NCI-H345 (cell line): ENCODE results near the gene CKS1B.
"Not testable (repeated sequence)": the region's sequence is repeated elsewhere in the genome, so short reads cannot be mapped to it uniquely, and the experiment has no call there.

Experiments used
- DNase-seq: peaks from one replicate; lab custom pipeline; 2025; lab: John Stamatoyannopoulos, UW

CKS1B gene

DNA sequence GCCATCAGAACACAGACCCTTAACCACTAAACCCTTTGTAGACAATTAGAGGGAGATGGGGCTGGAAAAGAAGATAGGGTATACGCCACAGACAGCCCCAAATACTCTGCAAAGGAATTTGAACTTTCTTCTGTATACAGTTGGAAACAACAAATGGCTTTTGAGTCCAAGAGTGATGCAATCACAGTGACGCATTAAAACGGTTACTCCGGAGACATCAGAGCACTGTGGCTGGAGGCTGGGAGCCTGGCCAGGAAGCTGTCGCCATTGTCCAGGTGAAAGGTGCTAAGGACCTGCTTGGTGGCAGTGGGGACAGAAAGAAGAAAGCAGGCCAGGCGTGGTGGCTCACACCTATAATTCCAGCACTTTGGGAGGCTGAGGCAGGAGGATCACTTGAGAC is 12.8 kb downstream of the CKS1B start:
- no peak for DNase-seq

DNA sequence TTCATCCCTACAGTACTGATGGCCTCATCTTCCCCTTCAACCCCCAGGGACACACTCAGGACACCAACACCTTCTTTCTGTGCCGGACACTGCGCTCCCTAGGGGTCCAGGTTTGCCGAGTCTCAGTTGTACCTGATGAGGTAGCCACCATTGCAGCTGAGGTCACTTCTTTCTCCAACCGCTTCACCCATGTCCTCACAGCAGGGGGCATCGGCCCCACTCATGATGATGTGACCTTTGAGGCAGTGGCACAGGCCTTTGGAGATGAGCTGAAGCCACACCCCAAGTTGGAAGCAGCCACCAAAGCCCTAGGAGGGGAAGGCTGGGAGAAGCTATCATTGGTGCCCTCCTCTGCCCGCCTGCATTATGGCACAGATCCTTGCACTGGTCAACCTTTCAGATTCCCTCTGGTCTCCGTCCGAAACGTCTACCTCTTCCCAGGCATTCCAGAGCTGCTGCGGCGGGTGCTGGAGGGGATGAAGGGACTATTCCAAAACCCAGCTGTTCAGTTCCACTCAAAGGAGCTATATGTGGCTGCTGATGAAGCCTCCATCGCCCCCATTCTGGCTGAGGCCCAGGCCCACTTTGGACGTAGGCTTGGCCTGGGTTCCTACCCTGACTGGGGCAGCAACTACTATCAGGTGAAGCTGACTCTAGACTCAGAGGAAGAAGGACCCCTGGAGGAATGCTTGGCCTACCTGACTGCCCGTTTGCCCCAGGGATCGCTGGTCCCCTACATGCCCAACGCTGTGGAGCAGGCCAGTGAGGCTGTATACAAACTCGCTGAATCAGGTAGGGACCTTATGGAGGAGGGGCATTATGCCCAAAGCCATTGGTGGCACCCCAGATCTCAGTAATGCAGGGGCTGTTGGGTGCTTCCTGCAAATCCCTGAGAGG is 13.8 kb downstream of the CKS1B start:
- DNase-seq: no peak

DNA sequence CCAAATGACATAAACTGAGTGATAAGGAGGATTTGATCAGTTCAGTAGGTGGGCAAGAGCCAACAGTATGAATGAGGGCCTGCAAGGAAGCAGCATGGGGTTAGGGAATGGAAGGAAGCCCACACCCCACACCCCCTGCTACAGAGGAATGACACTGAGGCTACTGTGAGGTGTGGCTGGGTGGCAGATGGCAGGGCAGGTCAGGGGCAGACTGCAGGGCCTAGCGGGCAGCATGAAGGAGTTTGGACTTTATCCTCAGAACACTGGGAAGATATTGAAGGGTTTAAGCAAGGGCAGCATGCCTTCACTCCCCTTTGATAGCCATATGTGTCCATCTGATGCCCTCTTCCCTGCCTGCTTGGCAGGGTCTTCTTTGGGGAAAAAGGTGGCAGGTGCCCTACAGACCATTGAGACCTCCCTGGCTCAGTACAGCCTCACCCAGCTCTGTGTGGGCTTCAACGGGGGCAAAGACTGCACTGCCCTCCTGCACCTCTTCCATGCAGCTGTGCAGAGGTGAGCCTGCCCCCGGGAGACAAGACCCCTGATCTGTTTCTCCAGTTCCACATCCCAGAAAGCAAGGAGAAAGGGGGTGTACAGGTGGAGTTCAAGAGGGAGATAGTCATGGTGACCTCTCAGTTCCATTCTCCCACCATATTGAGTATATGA is 14.8 kb downstream of the CKS1B start:
- no peak for DNase-seq

DNA sequence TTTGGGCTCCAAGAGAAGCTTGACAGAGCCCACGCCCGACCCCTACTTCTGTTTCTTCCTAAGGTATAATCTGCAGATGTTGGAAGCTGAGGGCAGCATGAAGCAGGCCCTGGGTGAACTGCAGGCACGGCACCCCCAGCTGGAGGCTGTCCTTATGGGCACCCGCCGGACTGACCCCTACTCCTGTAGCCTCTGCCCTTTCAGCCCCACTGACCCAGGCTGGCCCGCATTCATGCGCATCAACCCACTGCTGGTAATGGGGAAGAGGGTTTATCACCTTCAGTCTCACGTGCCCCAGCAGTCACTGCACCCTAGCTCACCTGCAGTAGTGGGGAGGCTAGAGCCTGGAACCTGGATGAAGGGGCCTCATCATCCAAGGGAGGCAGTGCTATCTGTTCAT is 15.8 kb downstream of the CKS1B start:
- no peak for DNase-seq

DNA sequence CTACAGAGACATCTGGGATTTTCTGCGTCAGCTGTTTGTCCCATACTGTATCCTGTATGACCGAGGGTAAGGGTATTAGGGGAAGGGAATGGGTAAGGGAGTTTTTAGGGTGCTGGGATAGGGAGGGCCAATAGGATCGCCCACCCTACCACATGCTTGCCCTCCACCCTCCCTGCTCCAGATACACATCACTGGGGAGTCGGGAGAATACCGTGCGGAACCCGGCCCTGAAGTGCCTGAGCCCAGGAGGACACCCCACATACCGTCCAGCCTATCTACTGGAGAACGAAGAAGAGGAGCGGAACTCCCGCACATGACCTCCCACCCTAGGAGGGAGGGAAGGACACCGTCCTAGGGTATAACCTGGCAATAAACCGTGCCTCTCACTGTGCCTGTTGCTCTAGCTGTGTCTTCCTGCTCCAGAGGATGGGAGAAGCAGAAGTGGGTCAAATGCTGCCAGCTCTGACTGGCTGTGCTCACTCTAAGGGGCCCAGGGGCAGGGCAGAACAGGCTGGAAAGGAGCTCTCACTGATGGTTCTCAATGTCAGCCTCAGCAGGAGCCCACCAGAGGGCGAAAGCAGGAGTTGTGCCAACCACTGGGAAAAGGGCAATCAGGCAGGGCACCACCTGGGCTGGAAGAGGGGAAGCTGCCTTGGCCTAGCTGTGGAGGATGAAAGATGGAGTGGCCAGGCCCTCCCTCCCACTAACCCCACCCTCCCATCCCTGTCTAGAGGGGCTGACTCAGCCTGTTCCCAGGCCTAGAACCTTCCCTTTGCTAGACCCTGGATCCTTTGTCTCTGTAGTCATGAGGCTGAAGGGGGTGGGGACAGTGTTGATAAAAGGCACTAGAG is 18.5 kb downstream of the CKS1B start:
- DNase-seq: peak; percentile 41

- DNase-seq: no peak
Measured at GRCh38 chr1:154993572-154994268, 19.2 kb downstream of the CKS1B start, which contains the start of gene LENEP. Gene LENEP (plus strand): TSS chr1:154993586. CDS start chr1:154993608, 22 bp downstream.

DNA sequence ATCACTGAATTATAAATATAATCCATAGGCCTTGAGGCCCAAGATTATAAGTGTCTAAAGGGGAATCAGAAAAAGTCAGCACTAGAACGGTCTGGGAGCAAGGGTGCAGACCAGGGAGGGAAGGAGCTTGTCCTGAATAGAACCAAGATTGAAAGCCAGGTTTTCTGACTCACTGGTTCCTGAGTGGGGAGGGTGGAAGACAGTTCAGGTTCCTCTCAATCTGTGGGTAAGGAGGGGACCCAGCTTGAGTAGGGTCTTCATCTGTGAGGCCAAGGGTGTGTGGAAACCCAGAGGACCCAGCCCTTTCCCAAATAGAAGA is 19.7 kb downstream of the CKS1B start:
- DNase-seq: no peak

- no peak for DNase-seq
Measured at GRCh38 chr1:154994591-154994990, 20.1 kb downstream of the CKS1B start.

GRCh38 chr1:154995301-154995983 is 21.0 kb downstream of the CKS1B start:
- DNase-seq: not testable (repeated sequence)

DNA sequence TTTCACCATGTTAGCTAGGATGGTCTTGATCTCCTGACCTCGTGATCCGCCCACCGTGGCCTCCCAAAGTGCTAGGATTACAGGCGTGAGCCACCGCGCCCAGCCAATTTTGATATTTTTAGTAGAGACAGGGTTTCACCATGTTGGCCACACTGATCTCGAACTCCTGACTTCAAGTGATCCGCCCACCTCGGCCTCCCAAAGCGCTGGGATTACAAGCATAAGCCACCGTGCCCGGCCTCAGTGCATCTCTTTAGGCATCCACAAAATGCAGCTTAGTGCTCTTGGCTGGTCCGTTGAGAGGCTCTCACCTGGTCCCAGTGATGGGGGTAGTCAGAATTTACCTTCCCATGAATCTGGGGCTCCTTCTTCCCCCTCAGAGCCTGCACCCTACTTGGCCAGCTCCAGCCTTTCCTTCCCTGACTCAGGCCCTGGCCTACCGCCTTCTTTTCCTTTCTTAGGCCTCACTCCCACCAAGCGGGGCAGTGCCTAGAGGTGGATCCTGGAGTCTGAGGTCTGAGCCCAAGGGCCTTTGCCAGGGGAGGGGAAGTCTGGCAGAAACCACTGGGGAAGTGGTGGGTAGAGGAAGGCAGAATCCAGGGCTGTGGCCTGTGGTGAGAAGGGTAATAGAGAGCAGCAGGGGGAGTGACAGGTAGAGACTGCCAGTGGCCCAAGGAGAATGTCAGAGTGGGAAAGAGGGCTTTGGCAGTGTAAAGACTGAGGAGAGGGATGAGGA is 22.7 kb downstream of the CKS1B start:
- no peak for DNase-seq

DNA sequence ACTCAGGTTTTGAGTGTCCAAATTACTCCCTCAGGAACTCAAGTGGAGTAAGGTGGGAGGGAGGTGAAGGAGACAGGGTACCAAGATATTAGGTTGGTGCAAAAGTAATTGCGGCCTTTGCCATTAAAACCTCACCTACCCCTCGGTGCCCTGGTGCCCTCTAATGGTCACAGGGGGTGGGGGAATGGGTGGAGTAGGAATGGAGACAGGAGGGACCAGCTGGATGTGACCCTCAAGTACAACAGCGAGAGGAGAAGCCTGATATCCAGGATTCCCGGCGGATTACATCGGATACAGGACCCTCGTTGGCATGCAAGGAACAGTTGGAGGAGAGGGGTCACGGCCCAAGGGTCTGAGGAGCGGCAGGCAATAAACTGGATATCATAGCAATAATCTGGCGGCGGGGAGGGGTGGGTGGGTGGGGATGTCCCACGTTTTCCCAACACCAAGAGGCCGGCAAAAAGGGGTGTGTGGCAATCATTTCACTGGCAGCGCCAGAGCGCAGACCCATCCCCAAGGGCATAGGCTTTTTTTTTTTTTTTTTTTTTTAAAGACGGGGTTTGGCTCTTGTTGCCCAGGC is 23.8 kb downstream of the CKS1B start:
- DNase-seq: no peak

DNA sequence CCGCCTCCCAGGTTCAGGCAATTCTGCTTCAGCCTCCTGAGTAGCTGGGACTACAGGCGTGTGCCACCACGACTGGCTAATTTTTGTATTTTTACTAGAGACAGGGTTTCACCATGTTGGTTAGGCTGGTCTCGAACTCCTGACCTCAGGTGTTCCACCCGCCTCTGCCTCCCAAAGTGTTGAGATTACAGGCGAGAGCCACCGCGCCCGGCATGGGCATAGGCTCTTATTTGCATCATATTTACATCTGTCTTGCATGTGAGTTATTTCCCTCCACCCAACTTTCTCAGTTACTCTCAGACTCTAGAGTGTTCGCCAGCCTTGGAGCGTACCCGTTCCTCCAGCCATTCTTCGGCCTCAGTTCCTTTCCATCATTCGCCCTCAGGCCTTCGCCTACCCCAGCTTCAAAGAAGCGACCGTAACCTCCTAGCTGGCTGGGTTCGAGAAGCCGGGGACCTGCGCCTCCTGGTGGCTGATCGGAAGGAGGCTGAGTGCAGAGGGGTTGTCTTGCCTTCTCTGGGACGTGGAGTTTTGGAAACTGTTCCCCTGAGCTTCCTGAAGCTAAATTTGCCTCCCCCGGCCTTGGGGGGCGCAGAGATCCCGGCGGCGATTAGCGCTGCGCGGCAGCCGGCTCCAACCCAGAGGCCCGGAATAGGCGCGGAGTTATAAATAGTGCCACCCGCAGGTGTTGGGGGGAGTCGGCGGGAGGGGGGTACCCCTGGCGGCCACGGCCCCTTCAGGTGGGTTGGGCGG is 24.5 kb downstream of the CKS1B start:
- peak; percentile 85 for DNase-seq

DNA sequence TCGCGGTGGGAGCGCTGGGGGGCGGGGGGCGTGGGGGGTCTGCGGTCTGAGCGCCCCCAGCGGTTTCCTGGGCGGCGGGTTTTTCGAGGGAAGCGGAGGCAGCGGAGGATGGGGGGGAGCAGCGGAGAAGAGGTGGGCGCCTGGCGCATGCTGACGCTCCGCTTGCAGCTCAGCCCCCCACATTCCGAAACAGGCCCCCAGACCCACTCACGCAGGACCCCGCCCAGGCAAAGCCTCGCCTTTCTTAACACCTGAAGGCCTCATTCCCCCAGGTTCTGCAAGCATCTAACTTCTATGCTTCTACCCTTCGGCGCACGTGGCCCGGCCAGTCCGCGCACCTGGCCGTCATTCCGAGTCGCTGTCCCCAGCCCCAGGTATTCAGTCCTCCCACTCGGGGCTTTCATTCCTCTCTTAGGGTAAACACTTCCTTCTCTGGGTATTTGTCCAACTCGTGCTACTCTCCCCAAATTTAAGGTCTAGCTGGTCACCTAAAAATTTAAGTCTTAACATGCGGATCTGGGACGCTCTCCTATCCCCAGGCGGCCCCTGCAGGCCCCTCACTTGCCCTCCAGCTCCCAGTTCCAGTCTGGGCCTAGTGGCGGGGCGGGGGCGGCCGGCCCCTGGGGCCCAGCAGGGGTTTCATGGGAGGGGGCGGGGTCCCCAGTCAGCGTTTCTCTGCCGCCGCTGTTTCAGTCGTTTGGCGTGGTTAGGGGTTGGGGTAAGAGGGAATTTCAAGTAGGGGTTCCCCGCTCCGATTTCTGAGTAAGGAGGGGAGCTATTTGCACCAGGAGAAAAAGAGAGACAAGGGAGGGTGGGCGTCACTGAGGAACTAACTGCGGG is 25.3 kb downstream of the CKS1B start:
- peak; percentile 75 for DNase-seq

DNA sequence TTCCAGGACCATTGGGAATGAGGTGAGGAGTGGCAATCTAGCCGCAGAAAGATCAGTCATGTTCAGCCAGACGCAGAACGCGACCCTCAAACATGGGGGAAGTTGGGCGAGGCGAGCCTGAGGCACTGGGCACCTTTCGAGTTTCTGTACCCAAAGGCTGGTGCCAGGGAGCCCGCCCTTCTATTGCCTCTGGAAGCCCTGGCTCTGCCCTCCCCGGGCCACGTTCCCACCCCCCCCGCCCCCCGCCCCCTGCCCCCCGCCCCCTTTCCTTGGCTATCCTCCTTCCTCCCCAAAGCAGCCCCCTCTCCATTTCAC is 25.9 kb downstream of the CKS1B start:
- peak; percentile 85 for DNase-seq

DNA sequence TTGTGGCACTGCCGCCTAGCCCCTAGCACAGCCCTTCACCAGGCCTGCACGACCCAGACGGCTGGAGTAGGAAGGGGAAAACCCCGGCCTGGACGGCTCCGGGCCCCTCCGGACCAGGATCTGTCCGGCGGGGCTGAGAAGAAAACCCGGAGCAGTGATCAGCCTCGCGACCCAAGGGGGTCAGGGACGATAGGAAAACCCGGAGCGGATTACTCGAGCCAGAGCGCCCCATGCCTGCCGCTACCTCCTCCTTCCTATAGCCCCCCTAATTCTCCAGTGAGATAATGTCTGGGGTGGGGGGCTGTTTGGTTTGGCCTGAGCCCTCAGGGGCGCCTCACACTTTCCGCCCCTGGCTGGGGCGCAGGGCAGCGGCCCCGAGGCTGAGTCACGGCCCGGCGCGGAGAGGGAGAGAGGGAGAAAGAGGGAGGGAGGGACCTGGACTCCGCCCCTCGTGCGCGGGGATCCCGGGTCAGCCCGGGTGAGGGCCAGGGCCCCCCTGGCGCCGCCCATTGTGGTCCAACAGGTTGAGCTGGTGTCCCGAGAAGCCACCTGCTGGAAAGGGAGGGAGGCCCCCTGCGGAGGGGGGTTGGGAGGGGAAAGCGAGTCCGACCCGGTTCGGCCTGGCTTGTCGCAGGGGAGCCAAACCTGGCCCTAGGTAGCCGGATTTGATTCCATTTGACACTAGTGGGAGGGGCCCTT is 26.4 kb downstream of the CKS1B start:
- DNase-seq: peak; percentile 96

DNA sequence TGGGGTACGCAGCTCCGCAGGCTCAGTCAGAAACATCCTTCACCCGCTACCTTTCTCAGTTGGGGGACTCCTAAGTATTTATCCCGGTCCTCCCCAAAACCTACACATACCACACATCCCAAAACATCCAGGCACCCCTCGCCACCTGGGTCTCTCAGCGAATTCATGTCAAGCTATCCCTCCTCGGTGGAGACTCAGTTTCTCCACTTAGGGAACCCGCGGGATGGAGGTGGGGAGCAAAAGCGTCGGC is 26.9 kb downstream of the CKS1B start:
- no peak for DNase-seq

DNA sequence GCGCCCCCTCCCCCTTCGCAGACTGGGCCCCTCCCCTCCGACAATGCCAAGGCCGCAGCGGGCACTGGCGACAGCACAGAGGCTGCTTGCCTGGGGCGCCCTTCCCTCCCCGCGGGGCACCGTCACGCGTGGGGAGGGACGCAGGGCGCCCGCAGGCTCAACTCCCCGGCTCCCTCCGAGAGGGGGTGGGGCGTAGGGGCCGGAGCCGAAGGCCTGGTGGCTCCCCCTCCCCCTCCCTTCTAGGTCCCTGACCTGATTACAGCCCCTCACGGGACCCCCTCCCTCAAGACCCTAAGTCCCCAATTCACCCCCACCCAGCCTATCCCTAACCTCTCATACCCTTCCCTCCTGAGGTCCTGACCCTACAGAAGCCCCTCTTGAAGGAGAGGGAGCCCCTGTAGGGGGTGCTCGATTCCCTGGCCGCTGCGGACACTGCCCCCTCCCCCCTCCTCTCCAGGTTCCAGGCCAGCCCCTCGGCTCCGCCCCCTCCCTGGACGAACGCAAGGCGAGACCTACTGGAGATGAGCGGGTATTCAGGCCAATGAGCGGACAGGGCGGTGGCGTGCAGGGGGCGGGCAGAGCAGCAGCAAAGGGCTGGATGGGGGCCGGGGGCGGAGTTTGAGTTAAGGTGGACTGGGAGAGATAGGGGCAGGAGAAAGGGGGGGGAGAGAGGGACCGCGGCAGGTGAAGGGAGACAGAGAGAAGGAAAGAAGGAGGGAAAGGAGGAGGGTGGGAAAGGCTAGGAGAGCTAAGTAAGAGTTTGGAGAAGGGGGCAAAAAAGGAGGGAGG is 27.4 kb downstream of the CKS1B start:
- DNase-seq: peak; percentile 100
